Small intestine (tissue), 7 donors: ENCODE measurements around the gene VASN. TPM values are rescaled to one million over a fixed set of nuclear protein-coding genes. Genes with fewer than 3 reads are reported as not detected.
A peak's percentile ranks its signal among the peaks of the same experiment; 100 is the strongest.
"Not testable (repeated sequence)": the region's sequence is repeated elsewhere in the genome, so short reads cannot be mapped to it uniquely, and the experiment has no call there.

Source experiments
- DNase-seq, 2 donors: peaks; one replicate each; pipeline versions ENCODE4 v3.0.0 to v3.0.0-alpha.2; 2013
- FAIRE-seq: peaks from 2 replicates; lab custom pipeline; 2012; peaks lifted over from hg19 to GRCh38; lab: Jason Lieb, UNC
- H3K27ac ChIP-seq, 3 donors: one replicate each; pipeline ENCODE4 v1.5.1; 2013; ENCODE audit warnings: low read length in 2 of 3, mild to moderate bottlenecking in 2 of 3, control low read depth in 1 of 3, inconsistent platforms in 1 of 3, low read depth in 1 of 3, moderate library complexity in 1 of 3
- H3K27me3 ChIP-seq, 3 donors: one replicate each; pipeline ENCODE4 v1.6.1; 2013; ENCODE audit warnings: low read length in 3 of 3, inconsistent platforms in 1 of 3; ENCODE audit not compliant: control insufficient read depth in 3 of 3, insufficient read depth in 3 of 3
- H3K36me3 ChIP-seq, 3 donors: one replicate each; pipeline ENCODE4 v1.6.1; 2013; ENCODE audit warnings: low read length in 3 of 3, inconsistent platforms in 1 of 3, low read depth in 1 of 3, mild to moderate bottlenecking in 1 of 3, moderate library complexity in 1 of 3; ENCODE audit not compliant: control insufficient read depth in 3 of 3, insufficient read depth in 2 of 3
- H3K4me1 ChIP-seq, 3 donors: one replicate each; pipeline ENCODE4 v1.6.1; 2013; ENCODE audit warnings: low read length in 2 of 3, inconsistent platforms in 1 of 3, low read depth in 1 of 3, mild to moderate bottlenecking in 1 of 3, moderate library complexity in 1 of 3; ENCODE audit not compliant: control insufficient read depth in 3 of 3, insufficient read depth in 2 of 3
- H3K4me3 ChIP-seq, 3 donors: one replicate each; pipeline ENCODE4 v1.5.1; 2013; ENCODE audit warnings: low read length in 3 of 3, control low read depth in 1 of 3, inconsistent platforms in 1 of 3, low read depth in 1 of 3, mild to moderate bottlenecking in 1 of 3, moderate library complexity in 1 of 3
- H3K9me3 ChIP-seq, 2 donors: one replicate each; pipeline ENCODE4 v1.6.1; 2013; ENCODE audit warnings: low read depth in 1 of 2, low read length in 1 of 2; ENCODE audit not compliant: control insufficient read depth in 2 of 2, insufficient read depth in 1 of 2
- WGBS, 3 donors: extraction: QIAGEN DNeasy Blood & Tissue Kit; methylation state at CpG; one replicate each; pipeline ENCODE4 v1.1.7; 2013; 5-methylcytosine and 5-hydroxymethylcytosine counted together
- polyA plus RNA-seq, 4 donors: library from polyadenylated mRNA; stranded (reverse) in 3 of 4; unstranded in 1 of 4; fragments of 200-250 nt in 3 of 4; fragments of 120-200 nt in 1 of 4; gene quantifications; one replicate each; pipeline versions ENCODE4 v1.2.1 to v1.2.3, GENCODE V29; 2013
- donor health status: healthy with polysubstance abuse.
- donor health status: control.
- donor health status: control.
- donor health status: Bipolar disorder and iron deficiency.
- donor health status: healthy.

Gene VASN
- polyA plus RNA-seq, 4 donors = 0.45 to 11.4 (median 2.2) TPM

DNA sequence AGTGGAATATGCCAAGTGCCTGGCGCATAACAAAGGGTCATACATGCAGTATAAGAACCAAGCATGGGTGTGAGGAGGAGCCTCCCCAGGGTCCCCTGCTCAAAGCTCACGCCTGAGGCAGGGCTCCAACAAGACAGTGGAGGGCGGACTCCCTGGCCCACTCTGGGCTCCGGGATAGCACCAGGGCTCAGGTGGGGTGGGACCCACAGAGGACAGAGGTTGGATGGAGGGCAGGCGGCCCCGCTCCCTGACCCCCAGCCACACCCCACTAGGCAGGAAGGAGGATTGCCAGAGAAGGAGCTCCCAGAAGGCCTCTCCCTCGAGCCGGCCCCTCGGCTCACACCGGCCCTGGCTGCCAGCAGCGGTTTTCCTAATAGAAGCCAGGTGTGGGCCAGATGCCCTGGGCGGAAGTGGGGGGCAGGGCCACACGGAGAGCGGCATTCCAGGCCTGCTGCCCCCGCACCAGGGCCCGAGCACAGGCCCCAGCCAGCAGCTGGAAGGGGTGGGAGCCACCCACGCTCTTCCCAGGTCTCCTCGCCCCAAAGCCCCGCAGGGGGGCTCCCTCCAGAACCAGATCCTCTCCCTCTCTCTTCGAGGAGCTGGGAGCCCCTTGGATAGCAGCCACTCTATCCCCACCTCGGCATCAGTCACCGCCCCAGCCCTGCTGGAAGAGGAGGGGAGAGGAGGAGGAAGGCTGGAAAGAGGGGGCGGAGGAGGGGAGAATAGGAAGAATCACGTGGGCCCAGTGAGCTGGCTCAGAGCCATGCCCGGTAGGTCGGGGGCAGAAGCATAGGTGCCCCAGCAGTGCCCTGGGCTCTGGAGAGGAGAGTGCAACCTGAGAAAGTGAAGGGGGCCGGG lies 21.0 kb downstream of the VASN start:
- peak in 1 of 2 donors; percentile 59 for DNase-seq
- H3K27ac ChIP-seq = peak overlapping the region in 1 of 3 donors; percentile 50
- H3K4me1 ChIP-seq = peaks cover 0 to 17% (median 0%) of the 10 kb centered on the region in 3 donors
- no peak for FAIRE-seq
- H3K4me3 ChIP-seq = no peak overlapping the region
- peaks cover 0 to 80% (median 13%) of the 10 kb centered on the region in 3 donors for H3K36me3 ChIP-seq
- 60 to 78% (median 77%) methylated on average over 23 to 27 of the region's 27 CpGs for WGBS, 3 donors
- no peaks in the 10 kb centered on the region for H3K9me3 ChIP-seq
- no peaks in the 10 kb centered on the region for H3K27me3 ChIP-seq

DNA sequence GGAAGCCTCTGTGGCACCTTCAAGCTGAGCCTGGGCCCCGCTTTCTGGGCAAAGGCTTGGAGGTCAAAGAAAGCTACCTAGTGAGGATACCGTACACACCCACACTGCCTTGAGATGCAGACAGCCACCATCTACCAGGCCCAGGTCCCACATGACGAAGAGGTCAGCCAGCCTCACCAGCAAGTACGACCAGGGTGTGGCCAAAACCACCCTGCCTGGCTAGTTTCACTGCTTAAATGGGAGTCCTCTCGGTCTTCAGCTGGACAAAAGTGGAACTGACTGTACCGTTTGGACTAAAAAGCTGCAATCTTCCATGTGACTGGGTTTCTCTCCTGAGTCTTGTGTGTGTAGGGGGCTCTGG lies 21.6 kb downstream of the VASN start:
- H3K36me3 ChIP-seq = peaks cover 0 to 80% (median 13%) of the 10 kb centered on the region in 3 donors
- peak overlapping the region in 1 of 3 donors; percentile 50 for H3K27ac ChIP-seq
- WGBS, 3 donors = 64 to 78% (median 73%) methylated on average over 6 of the region's 6 CpGs
- H3K27me3 ChIP-seq = no peaks in the 10 kb centered on the region
- no peak for FAIRE-seq
- no peaks in the 10 kb centered on the region for H3K9me3 ChIP-seq
- H3K4me3 ChIP-seq = no peak overlapping the region
- H3K4me1 ChIP-seq = peaks cover 0 to 17% (median 0%) of the 10 kb centered on the region in 3 donors
- peak in 1 of 2 donors; percentile 26 for DNase-seq

DNA sequence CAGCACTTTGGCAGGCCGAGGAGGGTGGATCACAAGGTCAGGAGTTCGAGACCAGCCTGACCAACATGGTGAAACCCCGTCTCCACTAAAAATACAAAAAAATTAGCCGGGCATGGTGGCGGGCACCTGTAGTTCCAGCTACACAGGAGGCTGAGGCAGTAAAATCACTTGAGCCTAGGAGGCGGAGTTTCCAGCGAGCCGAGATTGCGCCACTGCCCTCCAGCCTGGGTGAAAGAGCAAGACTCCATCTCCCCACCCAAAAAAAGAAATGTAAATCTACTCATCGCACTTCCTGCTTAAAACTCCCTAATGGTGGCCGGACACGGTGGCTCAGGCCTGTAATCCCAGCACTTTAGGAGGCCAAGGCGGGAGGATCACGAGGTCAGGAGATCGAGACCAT lies 22.2 kb downstream of the VASN start:
- DNase-seq = not testable (repeated sequence)
- WGBS, 3 donors = 94 to 96% (median 94%) methylated on average over 15 of the region's 15 CpGs

DNA sequence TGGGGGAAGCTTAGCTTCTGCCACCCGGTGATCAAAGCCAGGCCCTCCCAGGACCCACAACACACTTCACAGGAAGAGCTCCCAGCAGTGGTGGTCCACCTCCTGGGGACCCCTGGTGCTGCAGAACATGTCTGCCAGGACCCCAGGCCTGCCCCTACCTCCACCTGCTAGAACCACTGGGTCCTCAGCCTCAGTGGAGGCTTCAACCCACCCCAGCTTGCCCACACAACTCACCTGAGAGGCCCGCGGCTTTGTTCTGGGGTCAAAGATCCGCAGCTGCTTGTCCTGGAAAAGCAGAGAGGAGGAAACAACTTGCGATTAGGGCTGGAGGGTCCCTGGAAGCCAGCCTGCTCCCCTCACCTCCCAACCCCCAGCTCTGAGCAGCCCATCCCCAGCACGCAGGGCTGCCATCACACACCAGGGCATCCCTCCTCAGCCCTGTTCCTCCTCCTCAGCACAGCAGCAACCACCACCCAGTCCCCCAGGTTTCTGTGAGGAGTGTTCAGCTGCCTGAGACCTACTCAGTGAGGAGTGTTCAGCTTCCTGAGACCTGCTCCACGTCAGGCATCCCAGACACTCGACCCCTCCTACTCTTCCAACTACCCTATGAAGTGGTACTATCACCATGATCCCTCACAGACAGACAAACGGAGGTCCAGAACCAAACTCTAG lies 23.5 kb downstream of the VASN start:
- Histone ChIP-seq H3K9me3 (no peaks in the 10 kb centered on the region), H3K4me3 (no peak overlapping the region), H3K36me3 (peaks cover 0 to 69% (median 11%) of the 10 kb centered on the region in 3 donors), H3K4me1 (peaks cover 0 to 17% (median 0%) of the 10 kb centered on the region in 3 donors), H3K27ac (no peak overlapping the region), H3K27me3 (no peaks in the 10 kb centered on the region)
- DNase-seq (no peak), FAIRE-seq (no peak)
- WGBS, 3 donors = 77 to 84% (median 83%) methylated on average over 9 of the region's 9 CpGs

More for the DNA sequence above, 22.2 kb downstream of the VASN start:
- Histone ChIP-seq H3K36me3 (peaks cover 0 to 78% (median 13%) of the 10 kb centered on the region in 3 donors), H3K4me1 (peaks cover 0 to 17% (median 0%) of the 10 kb centered on the region in 3 donors)
- H3K9me3 ChIP-seq, H3K4me3 ChIP-seq, FAIRE-seq, H3K27me3 ChIP-seq, H3K27ac ChIP-seq: not testable (repeated sequence)

DNA sequence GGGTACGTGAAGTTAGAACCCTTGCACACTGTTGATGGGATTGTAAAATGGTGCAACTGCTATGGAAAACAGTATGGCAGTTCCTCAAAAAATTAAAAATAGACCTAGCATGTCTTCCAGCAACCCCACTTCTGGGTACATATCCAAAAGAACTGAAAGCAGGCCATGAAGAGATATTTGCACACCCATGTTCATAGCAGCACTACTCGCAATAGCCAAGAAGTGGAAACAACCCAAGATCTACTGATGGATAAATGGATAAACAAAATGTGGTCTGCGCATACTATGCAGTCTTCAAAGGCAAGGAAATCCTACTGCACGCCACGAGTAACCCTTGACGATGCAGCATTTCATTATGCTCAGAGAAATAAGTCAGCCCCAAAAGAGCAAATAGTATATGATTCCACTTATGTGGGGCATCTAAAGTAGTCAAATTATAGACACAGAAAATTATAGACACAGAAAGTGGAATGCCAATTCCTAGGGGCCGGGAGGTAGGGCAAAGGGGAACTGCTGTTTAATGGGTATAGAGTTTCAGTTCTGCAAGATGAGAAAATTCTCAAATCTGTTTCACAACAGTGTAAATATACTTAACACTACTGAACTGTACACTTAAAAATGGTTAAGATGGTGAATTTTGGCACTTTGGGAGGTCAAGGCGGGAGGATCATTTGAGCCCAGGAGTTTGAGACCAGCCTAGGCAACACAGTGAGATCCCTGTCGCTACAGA lies 27.5 kb downstream of the VASN start:
- DNase-seq (no peak), FAIRE-seq (no peak)
- H3K27me3 ChIP-seq = no peaks in the 10 kb centered on the region
- no peaks in the 10 kb centered on the region for H3K9me3 ChIP-seq
- no peak overlapping the region for H3K27ac ChIP-seq
- H3K4me1 ChIP-seq = peaks cover 0 to 4% (median 0%) of the 10 kb centered on the region in 3 donors
- peaks cover 0 to 74% (median 10%) of the 10 kb centered on the region in 3 donors for H3K36me3 ChIP-seq
- no peak overlapping the region for H3K4me3 ChIP-seq
- 86 to 97% (median 97%) methylated on average over 9 of the region's 9 CpGs for WGBS, 3 donors

DNA sequence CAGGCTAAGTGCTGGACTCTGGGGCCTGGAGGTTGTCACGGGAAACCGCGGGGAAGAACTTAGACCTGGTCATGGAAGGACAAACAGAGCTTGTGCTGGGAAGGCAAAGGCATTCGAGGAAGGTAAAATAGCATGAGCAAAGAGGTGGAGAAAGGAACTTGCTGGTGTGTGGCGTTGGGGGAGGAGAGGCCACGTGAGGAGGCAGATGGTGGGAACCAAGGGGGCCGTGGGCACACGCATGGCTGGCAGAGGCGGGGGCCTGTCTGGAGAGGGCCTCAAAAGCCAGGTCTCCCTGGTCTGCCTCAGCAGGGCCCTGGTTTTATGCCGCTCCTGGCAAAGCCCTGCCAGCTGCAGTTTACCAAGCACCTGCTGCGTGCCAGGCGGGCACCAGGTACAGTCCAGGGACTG lies 29.4 kb downstream of the VASN start:
- Histone ChIP-seq H3K4me1 (peaks cover 0 to 4% (median 0%) of the 10 kb centered on the region in 3 donors), H3K27ac (no peak overlapping the region), H3K27me3 (no peaks in the 10 kb centered on the region), H3K9me3 (no peaks in the 10 kb centered on the region), H3K36me3 (peaks cover 6 to 78% (median 8%) of the 10 kb centered on the region in 3 donors), H3K4me3 (no peak overlapping the region)
- 92 to 95% (median 93%) methylated on average over 11 to 12 of the region's 12 CpGs for WGBS, 3 donors
- FAIRE-seq (no peak), DNase-seq (no peak)

DNA sequence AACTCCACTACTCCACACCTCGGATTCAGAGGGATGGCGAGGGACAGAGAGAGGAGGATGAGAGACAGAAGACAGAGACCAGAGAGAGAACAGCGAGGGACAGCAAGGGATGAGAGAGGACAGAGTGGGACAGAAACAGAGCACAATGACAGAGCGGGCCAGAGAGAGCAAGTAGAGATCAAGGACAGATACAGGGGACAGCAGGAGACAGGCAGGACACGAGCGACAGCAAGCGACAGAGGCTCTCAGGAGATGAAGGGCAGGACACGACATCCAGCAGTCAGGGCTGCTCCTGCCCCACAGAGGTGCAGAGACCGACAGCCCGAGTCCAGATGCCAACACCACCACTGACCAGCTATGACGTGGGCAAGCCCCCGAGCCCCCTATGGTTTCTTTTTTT lies 29.9 kb downstream of the VASN start:
- Histone ChIP-seq H3K27me3 (no peaks in the 10 kb centered on the region), H3K9me3 (no peaks in the 10 kb centered on the region), H3K36me3 (peaks cover 8 to 82% (median 9%) of the 10 kb centered on the region in 3 donors), H3K27ac (no peak overlapping the region), H3K4me1 (peaks cover 0 to 4% (median 0%) of the 10 kb centered on the region in 3 donors), H3K4me3 (no peak overlapping the region)
- DNase-seq (no peak), FAIRE-seq (no peak)
- WGBS, 3 donors = 96 to 97% (median 97%) methylated on average over 12 of the region's 12 CpGs
